AG20443 (cell line): ENCODE data around the gene HERC2.
"Not testable (repeated sequence)": the region's sequence is repeated elsewhere in the genome, so short reads cannot be mapped to it uniquely, and the experiment has no call there.

Experiments used
- DNase-seq: peaks from one replicate; pipeline ENCODE4 v3.0.0; 2012; ENCODE audit warnings: low spot score, mixed read lengths

HERC2 gene

DNA sequence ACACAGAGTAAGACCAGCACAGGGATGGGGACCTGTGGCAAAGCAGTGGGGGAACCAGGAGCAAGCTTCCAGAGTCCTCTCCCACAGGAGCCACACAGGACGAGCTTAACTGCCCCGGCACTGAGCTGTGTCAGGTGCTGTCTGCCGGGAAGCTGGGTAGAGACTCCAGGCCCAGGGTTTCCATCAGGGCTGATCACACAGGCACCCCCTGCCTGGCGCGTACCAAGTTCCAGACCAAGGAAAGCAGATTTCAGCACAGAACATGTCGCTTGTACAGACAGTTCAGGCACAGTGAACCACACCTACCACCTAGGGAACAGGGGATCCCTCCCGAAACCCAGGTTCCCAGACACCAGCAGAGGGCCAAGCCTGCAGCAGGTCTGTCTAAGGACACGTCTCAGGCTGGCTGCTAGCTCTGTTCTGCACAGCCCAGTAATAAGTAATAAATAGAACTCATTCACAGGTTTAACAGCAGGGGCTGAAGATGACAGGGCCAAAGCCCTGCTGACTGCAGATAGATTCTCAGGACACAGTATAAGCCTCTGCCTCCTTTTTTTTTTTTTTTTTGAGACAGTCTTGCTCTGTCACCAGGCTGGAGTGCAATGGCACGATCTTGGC, 192.6 kb downstream of the HERC2 start:
- DNase-seq = no peak

GRCh38 chr15:28128031-28128430, 193.9 kb downstream of the HERC2 start:
- no peak for DNase-seq

DNA sequence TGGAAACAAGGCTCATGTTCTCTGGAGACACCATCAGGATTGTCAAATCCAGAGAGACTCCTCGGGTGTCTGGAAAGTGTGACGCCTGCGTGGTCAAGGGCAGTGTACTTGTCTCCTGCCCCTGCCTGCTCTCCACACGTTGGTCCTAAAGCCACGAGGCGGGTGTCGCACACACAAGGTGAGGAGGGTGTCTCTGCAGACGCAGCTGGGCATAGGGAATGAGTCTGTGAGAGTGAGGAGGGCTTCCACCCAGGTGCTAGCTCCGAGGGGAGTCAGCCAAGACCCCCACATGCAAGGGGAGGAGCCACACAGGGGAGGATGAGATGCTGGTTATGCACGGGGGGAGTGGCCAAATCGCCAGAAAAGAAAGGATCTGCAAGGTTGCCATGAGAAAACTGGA, 194.9 kb downstream of the HERC2 start:
- DNase-seq = no peak

GRCh38 chr15:28125673-28126651, 196.0 kb downstream of the HERC2 start:
- DNase-seq = peak; percentile 57

DNA sequence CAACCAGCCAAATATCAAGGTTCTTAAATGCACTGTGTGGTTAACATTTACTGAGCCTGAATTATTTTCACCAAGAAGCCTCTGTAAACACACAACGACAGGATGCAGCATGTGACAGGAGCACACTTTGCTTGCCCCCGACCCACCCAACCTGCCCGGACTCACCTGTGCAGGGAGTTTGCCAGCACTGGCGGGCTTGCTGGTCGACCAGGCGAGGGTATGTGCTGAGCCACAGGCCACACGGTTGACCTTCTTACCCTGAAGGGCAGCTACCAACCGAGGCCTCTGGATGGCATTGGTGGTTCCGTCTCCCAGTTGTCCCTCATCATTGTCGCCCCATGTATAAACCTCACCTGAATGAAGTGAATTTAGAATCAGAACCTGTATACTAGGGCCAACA, 197.1 kb downstream of the HERC2 start:
- no peak for DNase-seq

DNA sequence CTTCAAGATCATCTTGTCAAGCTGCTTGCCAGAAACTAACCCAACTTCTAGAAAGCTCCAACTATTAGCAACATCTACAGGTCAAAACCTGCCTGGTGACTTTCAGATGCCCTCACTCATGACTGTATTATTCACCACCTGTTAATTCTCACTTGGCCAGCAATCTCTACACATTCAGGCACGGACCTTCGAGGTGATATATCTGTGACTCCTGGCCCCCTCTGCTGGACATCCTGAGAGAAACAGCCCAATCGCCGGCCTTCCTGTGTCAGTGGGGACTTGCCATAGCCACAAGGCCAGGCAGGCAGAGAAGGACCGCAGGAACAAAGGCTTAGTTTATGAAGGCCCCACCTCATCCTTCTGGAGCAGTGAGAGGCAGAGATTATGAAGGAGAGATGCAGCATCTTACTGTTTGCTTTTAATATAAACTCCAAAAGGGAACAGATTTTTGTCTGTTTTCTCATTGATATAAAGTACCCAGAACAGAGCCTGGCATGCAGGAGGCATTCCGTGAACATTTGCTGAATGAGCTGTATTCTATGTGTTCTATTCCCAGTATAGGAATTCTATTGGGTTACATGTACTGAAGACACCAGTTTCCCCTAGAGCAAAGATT, 198.5 kb downstream of the HERC2 start:
- DNase-seq = peak; percentile 88

- no peak for DNase-seq
Measured at GRCh38 chr15:28122038-28122949, 199.7 kb downstream of the HERC2 start.

GRCh38 chr15:28121577-28121976, 200.4 kb downstream of the HERC2 start:
- DNase-seq = not testable (repeated sequence)

GRCh38 chr15:28120359-28120640, 201.7 kb downstream of the HERC2 start:
- DNase-seq = no peak

- no peak for DNase-seq
Measured at GRCh38 chr15:28118531-28118930, 203.4 kb downstream of the HERC2 start.

DNA sequence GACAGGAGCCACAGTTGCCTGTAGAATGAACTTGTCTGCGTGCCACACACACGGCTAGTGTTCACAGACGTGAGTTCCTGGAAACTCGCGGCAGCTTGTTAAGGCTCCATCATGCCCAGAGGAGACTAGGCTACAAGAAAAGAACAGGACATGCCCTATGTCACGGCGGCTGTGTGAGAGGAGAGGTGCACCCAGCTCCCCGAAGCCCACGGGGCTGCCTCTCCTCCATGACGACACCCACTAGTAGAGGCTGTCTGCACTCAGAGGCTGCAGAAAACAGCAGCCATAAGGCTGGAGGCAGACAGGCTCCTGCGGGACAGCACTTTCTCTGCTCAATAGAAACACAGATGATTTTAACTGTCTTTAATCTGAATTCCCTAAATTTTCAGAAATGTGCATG, 203.9 kb downstream of the HERC2 start:
- no peak for DNase-seq

DNA sequence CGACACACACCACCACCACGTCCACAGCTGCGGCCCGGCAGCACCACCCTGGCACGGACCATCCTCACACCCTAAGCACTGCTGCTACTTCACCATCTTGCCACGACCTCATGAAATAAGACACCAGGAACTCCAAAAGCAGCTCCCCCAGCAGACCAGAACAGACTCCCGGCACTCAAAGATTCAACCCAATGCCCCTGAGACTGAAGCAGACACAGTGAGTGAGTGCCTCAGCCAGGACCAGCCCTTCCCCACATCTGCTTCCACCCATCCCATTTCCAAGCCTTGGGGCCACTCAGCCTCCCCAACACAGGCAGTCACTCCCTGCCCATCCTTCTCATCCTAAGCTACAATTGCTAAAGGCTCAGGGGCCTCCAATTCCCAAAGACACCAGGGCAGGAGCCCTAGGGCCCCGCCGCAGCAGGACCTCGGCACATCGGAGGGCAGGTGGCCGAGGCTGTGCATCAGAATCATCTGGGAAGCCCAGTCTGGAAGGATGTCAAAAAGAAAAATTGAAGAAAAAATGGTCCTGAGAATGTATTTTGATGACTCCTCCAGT, 204.5 kb downstream of the HERC2 start:
- no peak for DNase-seq

DNA sequence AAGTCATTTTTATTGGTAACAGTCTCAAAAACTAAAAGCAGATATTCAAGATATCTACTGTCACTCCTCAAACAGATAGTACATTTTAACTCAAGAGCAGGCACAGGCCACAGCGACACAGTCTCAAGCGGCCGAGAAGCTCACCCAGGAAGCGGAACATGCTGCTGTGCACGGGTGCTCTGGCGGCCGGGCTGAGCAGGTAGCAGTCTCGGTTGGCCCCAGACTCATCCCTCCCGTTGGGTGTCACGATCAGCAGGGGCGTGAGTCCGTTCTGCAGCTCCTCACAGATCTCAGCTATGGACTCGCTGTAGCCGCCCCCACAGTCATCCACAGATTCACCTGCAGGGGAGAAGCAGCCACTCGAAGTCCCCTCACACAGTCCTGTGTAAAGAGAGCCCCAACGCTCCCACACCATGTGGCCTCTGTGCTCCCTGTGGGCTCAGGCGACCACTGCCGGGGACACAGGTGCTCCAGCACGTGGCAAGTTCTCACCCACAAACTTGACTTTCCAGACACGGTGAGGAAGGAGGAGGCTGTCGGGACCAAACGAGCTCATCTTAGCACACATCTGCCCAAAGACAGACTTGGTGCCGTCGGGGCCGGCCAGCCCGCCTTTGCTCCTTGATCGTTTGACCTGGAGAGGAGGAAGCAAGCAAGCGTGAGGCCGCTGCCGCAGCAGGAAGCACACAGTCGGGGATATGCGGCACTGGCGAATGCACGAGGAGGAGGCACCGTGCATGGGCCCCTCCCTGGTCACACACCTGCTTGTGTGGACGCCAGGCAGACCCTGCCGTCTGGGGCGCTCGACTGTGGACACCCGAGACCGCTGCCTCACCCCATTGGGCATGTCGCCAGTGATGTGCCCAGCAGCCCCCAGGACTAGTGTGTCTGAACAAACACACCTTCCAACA, 205.2 kb downstream of the HERC2 start:
- DNase-seq = no peak

DNA sequence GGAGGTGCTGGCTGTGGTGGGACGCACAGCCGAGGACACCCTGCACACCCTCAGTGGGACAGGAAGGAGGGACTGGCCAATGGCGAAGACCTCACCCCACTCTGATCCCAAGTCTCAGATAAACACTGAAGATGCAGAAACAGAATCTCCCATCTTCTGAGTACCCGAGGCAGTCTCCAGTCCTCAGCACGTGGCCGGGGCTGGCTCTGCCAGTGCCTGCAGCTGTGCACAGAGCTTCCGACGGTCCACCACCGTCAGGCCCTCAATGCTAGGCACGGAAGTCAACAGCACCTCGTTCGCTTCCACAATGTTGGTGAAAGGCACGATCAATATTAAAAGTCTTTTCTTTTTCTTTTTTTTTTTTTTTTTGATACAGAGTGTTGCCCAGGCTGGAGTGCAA, 206.1 kb downstream of the HERC2 start:
- DNase-seq = no peak

- DNase-seq = peak; percentile 80
Measured at GRCh38 chr15:28114721-28115622, 207.0 kb downstream of the HERC2 start.

- no peak for DNase-seq
Measured at GRCh38 chr15:28114114-28114455, 207.9 kb downstream of the HERC2 start.

DNA sequence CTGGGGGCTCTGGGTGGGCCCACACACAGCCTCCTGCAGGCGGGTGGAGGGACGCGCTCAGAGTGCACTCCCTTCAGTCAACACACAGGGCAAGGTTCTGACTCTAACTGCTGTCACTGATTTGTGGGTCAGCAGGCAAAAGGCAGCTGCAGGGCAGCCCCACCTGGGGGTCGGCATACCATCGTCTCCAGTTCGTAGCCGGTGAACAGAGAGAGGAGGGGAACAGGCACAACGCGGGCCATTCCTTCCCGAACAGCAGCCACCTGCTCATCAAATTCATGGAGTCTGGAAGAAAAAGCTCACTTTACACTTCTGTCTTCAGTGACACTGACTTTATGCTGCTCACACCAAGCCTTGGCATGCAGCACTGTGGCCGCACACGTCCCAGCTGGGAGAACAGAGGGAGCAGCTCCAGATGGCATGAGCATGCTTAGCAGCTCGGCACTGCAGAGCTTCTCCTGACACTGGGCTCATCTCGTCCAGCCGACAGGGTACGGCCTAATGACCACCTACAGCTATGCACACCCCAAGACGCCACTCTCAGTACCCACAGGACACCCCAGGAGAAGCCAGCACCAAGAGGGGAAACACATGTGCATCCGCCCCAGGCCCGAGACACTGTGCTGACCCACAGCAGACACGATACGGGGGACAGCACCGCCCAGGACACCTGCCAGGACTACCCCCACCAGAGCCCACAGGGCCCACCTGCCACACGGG, 208.4 kb downstream of the HERC2 start:
- no peak for DNase-seq

DNA sequence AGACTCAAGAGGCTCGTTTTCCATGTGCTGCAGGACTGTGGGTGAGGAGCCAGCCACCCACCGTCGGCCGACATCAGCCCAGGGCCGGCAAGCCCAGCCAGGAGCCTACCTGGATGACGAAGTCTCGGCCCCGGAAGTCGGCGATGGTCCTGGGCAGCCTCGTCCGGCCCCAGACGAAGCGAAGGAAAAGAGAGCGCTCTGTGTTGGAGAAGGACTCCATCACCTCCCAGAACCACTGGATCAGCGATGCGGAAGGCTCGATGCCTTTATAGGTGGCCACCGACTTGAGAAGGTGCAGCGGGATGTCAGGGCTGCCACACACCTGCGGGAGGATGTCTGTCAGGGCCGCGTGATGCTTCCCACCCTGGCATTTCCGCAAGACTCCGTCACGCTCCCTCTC, 209.0 kb downstream of the HERC2 start:
- DNase-seq = no peak

DNA sequence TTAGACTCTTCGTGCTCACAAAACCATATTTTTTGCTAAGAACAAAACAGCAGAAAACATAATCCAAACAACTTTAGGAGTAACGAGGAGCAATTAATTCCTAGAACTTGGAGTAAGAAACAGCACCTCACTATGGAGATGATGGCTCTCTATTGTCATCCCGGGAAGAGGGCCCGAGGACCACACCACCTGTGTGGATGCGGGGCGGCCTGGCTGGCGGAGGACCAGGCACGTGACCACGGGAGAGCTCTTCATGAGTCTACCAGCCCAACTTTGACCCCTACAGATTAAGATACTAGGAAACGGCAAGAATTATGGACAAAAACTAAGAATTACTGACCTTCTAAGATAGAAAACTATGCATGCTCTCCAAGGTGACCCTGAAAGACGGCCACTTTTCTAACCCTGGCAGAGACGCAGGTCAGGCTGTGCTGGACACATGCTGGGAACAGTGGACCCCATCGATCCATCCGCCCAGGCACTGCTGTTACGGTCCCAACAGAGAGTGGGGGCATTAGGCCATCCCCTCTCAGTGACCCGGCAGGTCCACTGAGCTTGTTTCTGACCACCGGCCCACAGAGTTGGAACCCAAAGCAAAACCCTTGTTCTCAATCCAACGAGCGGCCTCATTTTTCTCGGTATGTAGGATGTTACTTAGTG, 209.7 kb downstream of the HERC2 start:
- no peak for DNase-seq
